GM10847 (cell line): ENCODE results near the gene EEFSEC.

Experiments
- POLR2A ChIP-seq: IDR thresholded peaks from 2 replicates; pipeline ENCODE4 v1.6.1; 2011; ENCODE audit not compliant: insufficient read length; ENCODE audit errors: extremely low read depth

The EEFSEC gene

GRCh38 chr3:128273841-128274573 lies 120.7 kb downstream of the EEFSEC start:
- no peak for TF ChIP-seq POLR2A

GRCh38 chr3:128274837-128275236 lies 121.6 kb downstream of the EEFSEC start:
- TF ChIP-seq POLR2A, result no peak

GRCh38 chr3:128275316-128276145 lies 122.2 kb downstream of the EEFSEC start:
- TF ChIP-seq POLR2A, result no peak

GRCh38 chr3:128276146-128276435 lies 122.8 kb downstream of the EEFSEC start:
- TF ChIP-seq POLR2A, result no peak

GRCh38 chr3:128276577-128277183 lies 123.4 kb downstream of the EEFSEC start:
- no peak for TF ChIP-seq POLR2A

- TF ChIP-seq POLR2A, result no peak
These were observed 124.2 kb downstream of the EEFSEC start for GRCh38 chr3:128277378-128278069.

- TF ChIP-seq POLR2A, result no peak
These were observed 124.8 kb downstream of the EEFSEC start for GRCh38 chr3:128278130-128278529.

- TF ChIP-seq POLR2A, result no peak
These were observed 125.7 kb downstream of the EEFSEC start for GRCh38 chr3:128278761-128279600.

GRCh38 chr3:128279601-128279880 lies 126.3 kb downstream of the EEFSEC start:
- TF ChIP-seq POLR2A, result no peak

GRCh38 chr3:128280481-128281052 lies 127.3 kb downstream of the EEFSEC start:
- TF ChIP-seq POLR2A, result no peak

- TF ChIP-seq POLR2A, result no peak
These were observed 127.8 kb downstream of the EEFSEC start for GRCh38 chr3:128281056-128281455.

- no peak for TF ChIP-seq POLR2A
These were observed 128.4 kb downstream of the EEFSEC start for GRCh38 chr3:128281461-128282367.

GRCh38 chr3:128282380-128283196 lies 129.3 kb downstream of the EEFSEC start:
- no peak for TF ChIP-seq POLR2A

GRCh38 chr3:128283421-128283820 lies 130.1 kb downstream of the EEFSEC start:
- TF ChIP-seq POLR2A, result no peak
